OCI-LY7 (cell line): Measurements from ENCODE around the gene SAA4. TPM values are rescaled to one million over a fixed set of nuclear protein-coding genes. Genes with fewer than 3 reads are reported as not detected.

Source experiments
- Bru-seq: library from RNA; stranded (reverse); fragments of 400-500 nt; gene quantifications from one replicate; lab custom pipeline; 2021; lab: Mats Ljungman, UMichigan
- BruChase-seq, 2 experiments: library from RNA; stranded (reverse); fragments of 400-500 nt; gene quantifications; one replicate each; lab custom pipeline; 2021; lab: Mats Ljungman, UMichigan
- BruUV-seq: library from RNA; stranded (reverse); fragments of 400-500 nt; replicated peaks from 2 replicates; lab custom pipeline; 2021; lab: Mats Ljungman, UMichigan
- CTCF ChIA-PET: fragments of 300-600 bp; sonication (Branson Sonifier 250); formaldehyde crosslinking; loops from one replicate; lab custom pipeline; 2022; ENCODE audit warnings: antibody characterized with exemption; ENCODE audit not compliant: unreplicated experiment; lab: Charles Lee
- POLR2A ChIA-PET: fragments of 300-600 bp; sonication (Branson Sonifier 250); formaldehyde crosslinking; loops from one replicate; lab custom pipeline; 2022; ENCODE audit warnings: antibody characterized with exemption; lab: Charles Lee
- DNase-seq: peaks from one replicate; pipeline ENCODE4 v3.0.0-alpha.2; 2015; ENCODE audit warnings: low spot score
- H2AFZ ChIP-seq: fragments of 200-600 bp; sonication (generic), shearing (Covaris generic); 2 replicates; pipeline ENCODE4 v1.6.1; 2014; ENCODE audit warnings: mild to moderate bottlenecking, antibody characterized with exemption, low read length, moderate library complexity
- H3K27ac ChIP-seq: fragments of 200-600 bp; sonication (generic); 2 replicates; pipeline ENCODE4 v1.5.1; 2014; ENCODE audit warnings: mixed run types, low read depth, mild to moderate bottlenecking, moderate library complexity, low read length, inconsistent platforms; ENCODE audit not compliant: poor library complexity, severe bottlenecking
- H3K36me3 ChIP-seq: fragments of 200-600 bp; sonication (generic); 2 replicates; pipeline ENCODE4 v1.6.1; 2014; ENCODE audit warnings: mild to moderate bottlenecking, antibody characterized with exemption, low read length, moderate library complexity, mixed read lengths; ENCODE audit not compliant: insufficient read depth
- H3K4me1 ChIP-seq: fragments of 200-600 bp; sonication (generic); 2 replicates; pipeline ENCODE4 v1.5.1; 2014; ENCODE audit warnings: mild to moderate bottlenecking, low read length; ENCODE audit not compliant: insufficient read depth, poor library complexity, severe bottlenecking
- H3K4me2 ChIP-seq: fragments of 200-600 bp; sonication (generic); 2 replicates; pipeline ENCODE4 v1.6.1; 2014; ENCODE audit warnings: mild to moderate bottlenecking, low read length
- H3K4me3 ChIP-seq: fragments of 200-600 bp; sonication (generic); 2 replicates; pipeline ENCODE4 v1.5.1; 2014; ENCODE audit warnings: mild to moderate bottlenecking, low read depth, low read length; ENCODE audit not compliant: poor library complexity, severe bottlenecking
- H3K79me2 ChIP-seq: fragments of 200-600 bp; sonication (generic); 2 replicates; pipeline ENCODE4 v1.6.1; 2016; ENCODE audit warnings: low read depth, mild to moderate bottlenecking, low read length, moderate library complexity, mixed read lengths; ENCODE audit not compliant: insufficient read depth
- H3K9me2 ChIP-seq: fragments of 200-600 bp; sonication (generic); 2 replicates; pipeline ENCODE4 v1.6.1; 2016; ENCODE audit warnings: mild to moderate bottlenecking, low read length, mixed read lengths; ENCODE audit not compliant: insufficient read depth
- H3K9me3 ChIP-seq: fragments of 200-600 bp; sonication (generic); 2 replicates; pipeline ENCODE4 v1.6.1; 2014; ENCODE audit warnings: mild to moderate bottlenecking, mixed run types, low read length, mixed read lengths
- H4K20me1 ChIP-seq: fragments of 200-600 bp; sonication (generic); 2 replicates; pipeline ENCODE4 v1.6.1; 2014; ENCODE audit warnings: mild to moderate bottlenecking, antibody characterized with exemption, low read length, moderate library complexity, mixed read lengths; ENCODE audit not compliant: insufficient read depth
- CTCF ChIP-seq: fragments of 200-600 bp; sonication (generic); conservative IDR thresholded peaks from 2 replicates; pipeline ENCODE4 v1.5.1; 2014; ENCODE audit warnings: mild to moderate bottlenecking, antibody characterized with exemption, low read length, moderate library complexity, mixed read lengths
- EZH2phosphoT487 ChIP-seq: fragments of 200-600 bp; sonication (generic); IDR thresholded peaks from 2 replicates; pipeline ENCODE4 v1.6.1; 2018; ENCODE audit warnings: low read depth, borderline replicate concordance, mild to moderate bottlenecking, mixed run types, antibody characterized with exemption, low read length, moderate library complexity, mixed read lengths
- intact Hi-C: fragments of 100-400 bp; cut with micrococcal nuclease; formaldehyde crosslinking; loops from one replicate; pipeline ENCODE4 v1.10.0; 2022; ENCODE audit not compliant: unreplicated experiment
- long read RNA-seq: library from polyadenylated mRNA; stranded (forward); transcript quantifications from one replicate; pipeline ENCODE4 v2.0.0, GENCODE V29; 2022
- total RNA-seq, 2 experiments: library from RNA; depleted of rRNA in 1 of 2; stranded (reverse); fragments of >200 nt in 1 of 2; shearing (Covaris generic) in 1 of 2; gene quantifications; 2 replicates each; pipeline ENCODE4 v1.2.3, GENCODE V29; 2014 to 2022

Gene SAA4
- not detected in 2 replicates for total RNA-seq (2014; rRNA removed; shearing (Covaris generic))
- total RNA-seq (2022): not detected in 2 replicates
- not detected for Bru-seq, nascent RNA
- BruChase-seq, experiment 1, labeled RNA remaining after a 6-hour chase: not detected
- not detected for BruChase-seq, experiment 2, labeled RNA remaining after a 2-hour chase
- long read RNA-seq: 0 reads

GRCh38 chr11:18236664-18237356 is at the start of gene SAA4:
TSS of gene SAA4 (minus strand) at chr11:18236802. CDS start at chr11:18235926, 876 bp downstream.
- POLR2A ChIA-PET: interaction anchor here (1.7 kb wide), 1 partner anchor 159 kb away, joined by 6 read pairs; no protein-coding TSS in a partner anchor
- TF ChIP-seq EZH2phosphoT487 (no peak), CTCF (no peak)

GRCh38 chr11:18285841-18286240 is 49.2 kb upstream of the SAA4 start:
- ChIA-PET CTCF (no interaction called here), POLR2A (interaction anchor here (1.4 to 1.5 kb wide), 2 partner anchors 12 to 36 kb away, joined by 3 to 5 read pairs; partner anchors contain the start of gene HPS5)
- Histone ChIP-seq H3K36me3 (peaks cover 95% of the 10 kb centered on the region), H3K9me3 (no peaks in the 10 kb centered on the region), H3K4me2 (no peak overlapping the region), H3K27ac (no peak overlapping the region), H3K4me1 (peaks cover under 1% of the 10 kb centered on the region), H2AFZ (no peak overlapping the region), H3K4me3 (no peak overlapping the region), H3K79me2 (no peaks in the 10 kb centered on the region), H3K9me2 (no peaks in the 10 kb centered on the region), H4K20me1 (no peaks in the 10 kb centered on the region)
- BruUV-seq: no TSS peak
- no peak for TF ChIP-seq CTCF
- no peak for TF ChIP-seq EZH2phosphoT487
- no peak for DNase-seq
- intact Hi-C loops: loop anchor here (10.0 kb wide), 1 partner anchor 111 kb away; the partner anchor contains the start of gene MRGPRX4

More at GRCh38 chr11:18236664-18237356, at the start of gene SAA4:
- H3K27ac ChIP-seq: no peak within 1 kb of the TSS
- no peak within 1 kb of the TSS for H3K4me3 ChIP-seq
- peaks cover 17% of the 10 kb centered on the region for H3K4me1 ChIP-seq
- no peaks in the 10 kb centered on the region for H3K36me3 ChIP-seq
- CTCF ChIA-PET: no interaction called here
- DNase-seq: no peak
- H3K79me2 ChIP-seq: no peaks in the 10 kb centered on the region
- no TSS peak for BruUV-seq
- H4K20me1 ChIP-seq: no peaks in the 10 kb centered on the region
- no peaks in the 10 kb centered on the region; the same call in 1 of the 2 replicates for H3K9me3 ChIP-seq
- peak within 1 kb of the TSS; percentile 56 for H2AFZ ChIP-seq
- H3K4me2 ChIP-seq: peak within 1 kb of the TSS; percentile 6; the same call in 1 of the 2 replicates
- intact Hi-C loops: loop anchor here (2.0 kb wide), 1 partner anchor 130 kb away; the partner anchor contains the start of gene SAAL1
- H3K9me2 ChIP-seq: no peaks in the 10 kb centered on the region
